ENCODE results near the gene NTM. TPM values are rescaled to one million over a fixed set of nuclear protein-coding genes. Genes with fewer than 3 reads are reported as not detected.

The NTM gene
- total and polyA plus RNA-seq, 9 donors, result 8.5 to 37.1 (median 22.6) TPM

DNA sequence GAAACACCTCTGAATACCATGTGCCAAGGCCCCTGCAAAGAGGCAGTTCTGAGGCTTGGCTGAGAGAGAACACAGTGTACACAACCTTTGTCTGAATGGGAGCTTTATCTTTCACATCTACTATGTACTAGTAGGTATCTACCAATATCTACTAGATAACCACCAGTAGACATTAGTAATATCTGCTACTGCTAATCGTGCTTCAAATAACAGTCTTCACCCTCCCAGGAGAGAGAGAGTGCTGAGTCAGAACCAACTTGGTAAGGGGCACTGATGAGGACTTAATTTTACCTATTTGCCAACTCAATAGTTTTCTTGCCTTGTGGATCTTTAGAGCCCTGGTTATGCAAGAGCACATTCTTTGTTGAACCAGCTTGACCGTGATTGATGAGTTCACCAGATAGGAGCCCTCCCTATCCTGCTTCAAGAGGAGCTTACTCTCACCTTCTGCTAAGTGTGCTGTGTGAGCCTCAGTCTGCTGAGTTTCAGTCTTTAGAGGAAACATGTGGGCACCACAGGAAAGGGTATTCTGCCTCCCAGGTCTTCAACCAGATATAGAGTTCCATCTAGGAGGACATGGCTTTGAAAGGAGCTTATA, 967.5 kb downstream of the NTM start:
- Histone ChIP-seq H3K4me1 (ENCODE audit: control insufficient read depth, insufficient read depth, low read length) (no peaks in the 10 kb centered on the region), H3K9me3 (replicated peaks; ENCODE audit: control insufficient read depth, low read depth, low read length) (no peaks in the 10 kb centered on the region), H3K27me3 (ENCODE audit: control insufficient read depth, insufficient read depth, low read length) (no peaks in the 10 kb centered on the region), H3K36me3 (ENCODE audit: control insufficient read depth, insufficient read depth, low read length) (no peaks in the 10 kb centered on the region), H3K4me3 (ENCODE audit: low read length) (no peak overlapping the region), H3K27ac (ENCODE audit: low read length) (no peak overlapping the region)
- no CpG with 5 or more reads among the region's 2 CpGs for WGBS (ENCODE audit: insufficient coverage)
- no peak for DNase-seq

DNA sequence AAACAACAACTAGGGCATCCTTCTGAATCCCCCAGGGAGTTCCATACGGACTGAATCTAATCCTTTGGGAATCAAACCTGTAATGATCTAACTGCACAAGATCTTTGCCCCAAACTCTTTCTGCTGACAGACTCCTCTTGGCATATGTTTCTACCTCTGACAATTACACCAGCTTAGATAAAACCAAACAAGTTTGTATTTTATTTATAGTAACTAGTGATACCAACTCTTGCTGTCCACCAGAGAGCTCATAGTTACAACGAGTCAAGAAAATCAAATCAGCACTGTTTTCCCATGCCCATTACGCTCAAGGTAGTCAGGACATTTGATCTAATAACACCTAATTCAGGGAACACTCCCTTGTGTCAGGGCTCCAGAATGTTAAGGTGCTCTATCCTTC, 972.0 kb downstream of the NTM start:
- no peak overlapping the region for H3K27ac ChIP-seq (ENCODE audit: low read length)
- no peak for DNase-seq
- H3K27me3 ChIP-seq (ENCODE audit: control insufficient read depth, insufficient read depth, low read length), result peaks cover 2% of the 10 kb centered on the region
- no peaks in the 10 kb centered on the region for H3K9me3 ChIP-seq (replicated peaks; ENCODE audit: control insufficient read depth, low read depth, low read length)
- peaks cover 2% of the 10 kb centered on the region for H3K4me1 ChIP-seq (ENCODE audit: control insufficient read depth, insufficient read depth, low read length)
- WGBS (ENCODE audit: insufficient coverage), result 57% methylated on average over 2 of the region's 3 CpGs
- no peak overlapping the region for H3K4me3 ChIP-seq (ENCODE audit: low read length)
- no peaks in the 10 kb centered on the region for H3K36me3 ChIP-seq (ENCODE audit: control insufficient read depth, insufficient read depth, low read length)

DNA sequence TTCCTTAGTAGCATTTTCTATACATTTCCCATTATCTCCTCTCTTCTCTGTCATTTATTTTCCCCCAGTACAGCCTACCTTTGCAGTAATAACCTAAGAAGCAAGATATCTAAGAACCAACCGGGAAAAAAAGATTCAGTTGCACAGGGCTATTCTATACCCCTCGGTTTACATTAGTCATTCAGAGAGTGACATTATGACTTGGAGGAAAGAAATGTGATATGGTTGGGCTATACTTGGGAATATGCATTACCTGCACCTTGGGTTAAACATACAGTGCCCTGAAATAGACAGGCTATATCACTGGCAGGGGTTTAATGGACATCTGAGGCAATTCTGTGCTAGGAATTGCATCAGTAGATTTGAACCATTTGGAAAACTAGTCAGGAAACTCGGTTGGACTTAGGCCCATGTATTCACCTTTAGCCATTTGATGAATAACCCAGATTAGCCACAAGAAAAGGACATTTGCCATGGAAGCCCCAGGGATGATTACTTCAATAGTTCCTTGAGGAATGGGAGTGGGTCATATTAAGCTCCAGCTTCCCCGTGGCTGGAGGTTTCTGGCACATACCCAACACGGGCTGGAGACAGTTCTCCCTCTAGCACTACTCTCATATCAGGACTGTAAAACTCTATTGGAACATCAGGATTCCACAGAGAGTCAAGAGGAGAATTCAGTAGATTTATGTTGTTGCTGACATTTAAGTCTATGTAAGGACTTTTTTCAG, 973.2 kb downstream of the NTM start:
- DNase-seq, result peak; percentile 11

DNA sequence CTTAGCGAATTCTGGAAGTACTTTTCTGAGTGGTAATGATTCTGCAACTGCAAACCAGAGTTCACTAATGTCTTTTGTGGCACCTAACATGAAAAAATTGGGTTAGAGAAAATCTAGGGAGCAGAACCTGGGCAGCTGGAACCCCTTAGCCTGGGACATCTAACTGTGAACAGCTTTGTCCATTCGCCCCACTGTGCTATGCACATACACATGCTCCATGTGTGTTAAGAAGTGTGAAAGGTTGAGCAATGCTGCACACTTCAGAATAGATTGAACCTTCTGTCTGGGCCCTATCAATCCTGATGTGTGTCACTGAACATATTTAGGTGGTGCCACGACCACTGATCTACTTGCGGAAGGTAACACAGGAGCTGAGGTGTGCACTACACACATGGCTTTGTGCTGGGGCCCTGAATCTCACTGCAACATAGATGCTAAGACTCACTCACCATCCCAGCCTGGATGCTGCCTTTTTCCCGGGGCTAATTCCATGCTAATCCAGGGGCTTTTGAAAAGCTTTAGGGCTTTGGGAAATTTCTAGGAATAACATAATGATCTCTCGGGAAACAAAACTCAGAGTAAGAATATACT, 976.2 kb downstream of the NTM start:
- Histone ChIP-seq H3K9me3 (replicated peaks; ENCODE audit: control insufficient read depth, low read depth, low read length) (no peaks in the 10 kb centered on the region), H3K4me1 (ENCODE audit: control insufficient read depth, insufficient read depth, low read length) (peaks cover 8% of the 10 kb centered on the region), H3K4me3 (ENCODE audit: low read length) (no peak overlapping the region), H3K27me3 (ENCODE audit: control insufficient read depth, insufficient read depth, low read length) (peaks cover 5% of the 10 kb centered on the region), H3K27ac (ENCODE audit: low read length) (no peak overlapping the region), H3K36me3 (ENCODE audit: control insufficient read depth, insufficient read depth, low read length) (no peaks in the 10 kb centered on the region)
- WGBS (ENCODE audit: insufficient coverage), result no CpG with 5 or more reads among the region's 6 CpGs
- DNase-seq, result no peak

More for the DNA sequence above, 973.2 kb downstream of the NTM start:
- 0% methylated on average over 1 of the region's 5 CpGs for WGBS (ENCODE audit: insufficient coverage)
- no peak overlapping the region for H3K27ac ChIP-seq (ENCODE audit: low read length)
- H3K4me3 ChIP-seq (ENCODE audit: low read length), result no peak overlapping the region
- H3K9me3 ChIP-seq (replicated peaks; ENCODE audit: control insufficient read depth, low read depth, low read length), result no peaks in the 10 kb centered on the region
- H3K4me1 ChIP-seq (ENCODE audit: control insufficient read depth, insufficient read depth, low read length), result peaks cover 8% of the 10 kb centered on the region
- no peaks in the 10 kb centered on the region for H3K36me3 ChIP-seq (ENCODE audit: control insufficient read depth, insufficient read depth, low read length)
- peaks cover 5% of the 10 kb centered on the region for H3K27me3 ChIP-seq (ENCODE audit: control insufficient read depth, insufficient read depth, low read length)

DNA sequence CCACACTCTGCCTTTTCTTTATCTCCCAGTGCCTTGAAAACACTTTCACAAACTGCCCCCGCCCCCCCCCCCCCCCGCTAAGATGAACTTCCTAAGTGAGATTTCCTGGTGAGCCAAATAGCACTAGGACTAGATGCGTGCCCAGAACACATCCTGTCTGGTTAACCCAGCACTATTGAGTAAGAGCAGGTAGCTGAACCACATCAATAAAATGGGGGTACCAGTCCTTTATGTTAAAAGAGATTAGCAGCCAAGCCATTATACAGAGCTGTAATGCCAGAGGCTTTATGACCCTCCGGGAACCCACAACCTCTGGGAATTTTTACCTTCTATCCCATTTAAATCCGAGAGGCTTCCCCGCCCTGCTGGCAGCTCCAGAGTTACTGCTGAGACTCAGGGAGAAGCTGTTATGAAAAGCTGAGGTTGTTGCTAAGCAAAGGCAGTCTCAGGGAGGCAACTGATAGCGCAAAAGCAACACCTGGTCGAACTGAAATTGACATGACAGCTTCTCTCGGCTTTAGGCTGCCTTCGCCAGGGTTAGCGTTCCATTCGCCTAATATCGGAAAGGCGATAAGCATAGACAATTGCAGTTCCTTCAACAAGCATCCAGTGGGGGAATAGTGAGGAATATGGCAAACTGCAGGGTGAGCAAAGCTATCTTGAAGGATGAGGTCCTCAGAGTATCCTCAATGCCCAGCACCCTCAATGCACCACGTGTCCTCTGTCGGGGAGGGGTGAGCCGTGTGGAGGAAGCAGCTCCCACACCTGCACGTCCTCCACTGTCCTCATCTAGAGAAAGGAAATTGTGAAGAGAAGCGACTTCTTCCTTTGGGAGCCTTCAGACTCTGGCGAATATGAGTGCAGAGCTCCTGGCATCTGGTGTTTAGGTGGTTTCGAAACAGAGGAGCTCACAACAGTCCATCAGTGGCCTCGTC, 977.0 kb downstream of the NTM start:
- Histone ChIP-seq H3K4me1 (ENCODE audit: control insufficient read depth, insufficient read depth, low read length) (peaks cover 8% of the 10 kb centered on the region), H3K9me3 (replicated peaks; ENCODE audit: control insufficient read depth, low read depth, low read length) (no peaks in the 10 kb centered on the region), H3K36me3 (ENCODE audit: control insufficient read depth, insufficient read depth, low read length) (no peaks in the 10 kb centered on the region), H3K4me3 (ENCODE audit: low read length) (no peak overlapping the region), H3K27ac (ENCODE audit: low read length) (no peak overlapping the region), H3K27me3 (ENCODE audit: control insufficient read depth, insufficient read depth, low read length) (peaks cover 5% of the 10 kb centered on the region)
- 58% methylated on average over 4 of the region's 22 CpGs for WGBS (ENCODE audit: insufficient coverage)
- peak; percentile 4 for DNase-seq

DNA sequence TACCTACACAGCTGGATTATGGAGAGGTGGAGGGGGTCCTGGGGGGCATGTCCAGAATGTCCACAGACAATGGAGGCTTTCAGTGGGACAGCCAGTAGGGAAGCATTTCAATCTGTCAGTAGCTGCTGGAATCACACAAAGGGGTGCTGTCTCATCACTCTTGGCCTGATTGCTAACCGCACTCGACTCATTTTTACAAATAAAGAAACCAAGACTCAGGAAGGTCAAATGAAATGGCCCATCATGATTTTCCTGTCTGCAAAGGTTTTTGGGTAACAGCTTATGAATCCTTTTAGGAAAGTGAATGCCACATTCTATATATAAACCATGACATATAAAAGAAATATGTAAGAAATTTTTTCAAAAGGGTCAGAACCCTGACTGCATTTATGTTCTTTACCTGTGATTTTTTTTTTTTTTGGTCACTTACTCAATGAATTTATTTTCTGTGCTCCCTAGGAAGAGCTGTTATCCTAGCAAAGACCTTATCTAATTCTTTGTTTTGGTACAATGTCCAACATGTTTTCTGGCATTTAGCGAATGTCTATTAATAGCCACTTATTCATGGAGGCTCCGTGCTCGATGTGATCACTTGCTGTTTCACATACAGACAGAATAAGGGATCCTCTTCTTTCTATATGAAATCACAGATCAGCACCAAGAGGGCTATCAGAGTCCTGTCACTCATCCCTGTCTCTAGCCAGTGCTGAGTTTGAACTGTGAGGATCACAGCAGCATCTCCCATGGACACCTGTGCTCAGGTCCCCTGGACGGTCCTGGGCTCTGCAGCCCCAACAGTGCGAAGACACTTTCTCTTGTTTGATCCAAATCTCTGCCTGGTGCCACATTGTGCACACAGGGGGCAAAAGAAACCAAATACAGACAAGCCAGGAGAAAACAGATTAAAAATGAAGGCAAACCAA, 979.7 kb downstream of the NTM start:
- DNase-seq, result no peak
- Histone ChIP-seq H3K9me3 (replicated peaks; ENCODE audit: control insufficient read depth, low read depth, low read length) (no peaks in the 10 kb centered on the region), H3K27me3 (ENCODE audit: control insufficient read depth, insufficient read depth, low read length) (peaks cover 5% of the 10 kb centered on the region), H3K27ac (ENCODE audit: low read length) (no peak overlapping the region), H3K4me3 (ENCODE audit: low read length) (no peak overlapping the region), H3K4me1 (ENCODE audit: control insufficient read depth, insufficient read depth, low read length) (peaks cover 8% of the 10 kb centered on the region), H3K36me3 (ENCODE audit: control insufficient read depth, insufficient read depth, low read length) (no peaks in the 10 kb centered on the region)
- 78% methylated on average over 5 of the region's 7 CpGs for WGBS (ENCODE audit: insufficient coverage)

DNA sequence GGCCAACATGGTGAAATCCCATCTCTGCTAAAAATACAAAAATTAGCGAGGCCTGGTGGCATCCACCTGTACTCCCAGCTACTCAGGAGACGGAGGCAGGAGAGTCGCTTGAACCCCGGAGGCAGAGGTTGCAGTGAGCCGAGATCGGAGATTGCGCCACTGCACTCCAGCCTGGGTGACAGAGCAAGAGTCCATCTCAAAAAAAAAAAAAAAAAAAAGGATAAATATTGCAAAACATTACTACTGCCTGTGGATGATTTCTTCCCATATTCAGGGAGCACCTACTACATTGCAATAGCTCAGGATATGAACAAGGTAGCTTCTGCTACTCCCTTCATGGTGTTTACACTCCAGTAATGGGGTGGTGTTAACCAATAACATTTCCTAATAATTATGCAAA, 980.6 kb downstream of the NTM start:
- Histone ChIP-seq H3K9me3 (replicated peaks; ENCODE audit: control insufficient read depth, low read depth, low read length) (no peaks in the 10 kb centered on the region), H3K4me1 (ENCODE audit: control insufficient read depth, insufficient read depth, low read length) (peaks cover 8% of the 10 kb centered on the region), H3K36me3 (ENCODE audit: control insufficient read depth, insufficient read depth, low read length) (no peaks in the 10 kb centered on the region), H3K27me3 (ENCODE audit: control insufficient read depth, insufficient read depth, low read length) (peaks cover 5% of the 10 kb centered on the region), H3K4me3 (ENCODE audit: low read length) (no peak overlapping the region), H3K27ac (ENCODE audit: low read length) (no peak overlapping the region)
- no CpG with 5 or more reads among the region's 7 CpGs for WGBS (ENCODE audit: insufficient coverage)
- no peak for DNase-seq

DNA sequence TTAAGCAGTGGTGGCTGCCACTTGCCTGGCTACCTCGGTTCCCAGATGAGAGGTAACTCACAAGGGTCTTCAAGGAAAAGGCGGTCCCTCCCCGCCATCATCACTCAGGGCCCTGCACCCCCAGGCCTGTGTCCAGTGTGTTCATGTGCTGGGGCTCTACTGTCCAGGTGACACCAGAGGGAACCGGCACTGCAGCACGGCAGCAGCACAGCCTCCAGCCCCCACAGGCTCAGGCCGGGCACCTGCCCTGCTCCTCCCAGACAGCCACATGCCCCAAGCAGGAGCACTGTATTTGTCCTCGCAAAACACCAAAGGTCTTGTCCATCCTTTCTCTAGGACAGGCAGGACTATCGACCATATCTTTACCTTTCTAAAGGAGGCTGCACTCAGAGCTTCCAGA, 982.1 kb downstream of the NTM start:
- Histone ChIP-seq H3K27me3 (ENCODE audit: control insufficient read depth, insufficient read depth, low read length) (peaks cover 3% of the 10 kb centered on the region), H3K27ac (ENCODE audit: low read length) (no peak overlapping the region), H3K4me1 (ENCODE audit: control insufficient read depth, insufficient read depth, low read length) (peaks cover 5% of the 10 kb centered on the region), H3K9me3 (replicated peaks; ENCODE audit: control insufficient read depth, low read depth, low read length) (no peaks in the 10 kb centered on the region), H3K36me3 (ENCODE audit: control insufficient read depth, insufficient read depth, low read length) (no peaks in the 10 kb centered on the region), H3K4me3 (ENCODE audit: low read length) (no peak overlapping the region)
- WGBS (ENCODE audit: insufficient coverage), result 88% methylated on average over 8 of the region's 8 CpGs
- no peak for DNase-seq

DNA sequence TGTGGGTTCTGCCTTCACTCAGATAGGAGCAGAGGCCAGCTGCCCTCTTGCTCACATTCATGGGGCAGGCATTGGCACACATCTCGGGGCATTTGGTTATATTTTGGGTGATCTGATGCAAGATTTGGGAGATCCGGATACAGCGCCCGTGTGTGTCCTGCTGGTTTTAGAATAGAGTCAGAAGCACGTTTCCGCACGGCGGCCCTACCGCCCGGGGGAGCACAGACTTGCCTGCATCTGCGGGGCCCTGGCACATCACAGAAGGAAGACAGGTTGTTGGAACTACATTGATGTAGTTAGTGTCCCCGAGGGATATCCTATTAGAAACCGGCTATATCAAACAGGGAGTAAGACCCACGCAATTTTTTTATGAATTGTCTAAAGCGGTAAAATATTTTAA, 982.8 kb downstream of the NTM start:
- H3K27ac ChIP-seq (ENCODE audit: low read length), result no peak overlapping the region
- H3K27me3 ChIP-seq (ENCODE audit: control insufficient read depth, insufficient read depth, low read length), result no peaks in the 10 kb centered on the region
- H3K4me1 ChIP-seq (ENCODE audit: control insufficient read depth, insufficient read depth, low read length), result no peaks in the 10 kb centered on the region
- no peaks in the 10 kb centered on the region for H3K36me3 ChIP-seq (ENCODE audit: control insufficient read depth, insufficient read depth, low read length)
- H3K4me3 ChIP-seq (ENCODE audit: low read length), result no peak overlapping the region
- H3K9me3 ChIP-seq (replicated peaks; ENCODE audit: control insufficient read depth, low read depth, low read length), result no peaks in the 10 kb centered on the region
- DNase-seq, result no peak
- WGBS (ENCODE audit: insufficient coverage), result 90% methylated on average over 12 of the region's 15 CpGs

All from muscle of leg (tissue), 11 donors.